ENCODE results near the gene FBXL14.

FBXL14 gene

DNA sequence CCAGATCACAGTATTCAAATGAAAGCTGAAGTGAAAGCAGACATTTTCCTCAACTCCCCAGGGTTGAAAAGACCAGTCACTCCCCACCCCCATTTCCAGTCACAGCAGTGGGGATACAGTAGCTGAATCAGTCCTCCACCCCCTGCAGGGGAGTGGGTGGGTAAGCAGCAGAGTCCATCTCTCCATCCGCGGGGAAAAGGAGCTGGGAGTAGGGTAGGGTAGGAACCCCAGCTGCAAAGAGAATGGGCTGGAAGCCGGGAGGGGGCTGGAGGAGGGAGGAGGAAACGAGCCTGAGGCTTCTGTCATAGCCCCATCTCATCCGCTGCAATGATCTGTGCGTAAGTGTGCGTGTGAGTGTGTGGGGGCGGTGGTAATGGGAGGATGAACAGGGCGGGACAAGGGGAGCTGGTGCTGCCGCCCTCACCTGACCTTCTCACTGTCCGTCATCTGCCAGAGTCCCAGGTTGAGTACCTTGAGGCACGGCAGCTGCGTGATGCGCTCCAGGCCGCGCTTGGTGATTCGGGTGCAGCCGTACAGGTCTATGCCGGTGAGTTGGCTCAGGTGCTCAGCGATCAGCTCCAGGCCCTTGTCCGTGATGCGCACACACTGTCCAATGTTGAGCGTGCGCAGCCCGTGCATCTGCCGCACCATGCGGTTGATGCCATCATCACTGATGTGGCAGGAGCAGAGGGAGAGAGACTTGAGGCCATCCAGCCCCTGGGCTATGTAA is 1.8 kb downstream of the FBXL14 start:
- TF ChIP-seq, protein P1, sequence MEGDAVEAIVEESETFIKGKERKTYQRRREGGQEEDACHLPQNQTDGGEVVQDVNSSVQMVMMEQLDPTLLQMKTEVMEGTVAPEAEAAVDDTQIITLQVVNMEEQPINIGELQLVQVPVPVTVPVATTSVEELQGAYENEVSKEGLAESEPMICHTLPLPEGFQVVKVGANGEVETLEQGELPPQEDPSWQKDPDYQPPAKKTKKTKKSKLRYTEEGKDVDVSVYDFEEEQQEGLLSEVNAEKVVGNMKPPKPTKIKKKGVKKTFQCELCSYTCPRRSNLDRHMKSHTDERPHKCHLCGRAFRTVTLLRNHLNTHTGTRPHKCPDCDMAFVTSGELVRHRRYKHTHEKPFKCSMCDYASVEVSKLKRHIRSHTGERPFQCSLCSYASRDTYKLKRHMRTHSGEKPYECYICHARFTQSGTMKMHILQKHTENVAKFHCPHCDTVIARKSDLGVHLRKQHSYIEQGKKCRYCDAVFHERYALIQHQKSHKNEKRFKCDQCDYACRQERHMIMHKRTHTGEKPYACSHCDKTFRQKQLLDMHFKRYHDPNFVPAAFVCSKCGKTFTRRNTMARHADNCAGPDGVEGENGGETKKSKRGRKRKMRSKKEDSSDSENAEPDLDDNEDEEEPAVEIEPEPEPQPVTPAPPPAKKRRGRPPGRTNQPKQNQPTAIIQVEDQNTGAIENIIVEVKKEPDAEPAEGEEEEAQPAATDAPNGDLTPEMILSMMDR (IDR thresholded peaks at IDR 0.05; ENCODE audit: low read depth, low read length), result no peak; the same call in none of the 2 replicates
- DNase-seq (ENCODE audit: extremely low read depth, low read depth), result no peak

DNA sequence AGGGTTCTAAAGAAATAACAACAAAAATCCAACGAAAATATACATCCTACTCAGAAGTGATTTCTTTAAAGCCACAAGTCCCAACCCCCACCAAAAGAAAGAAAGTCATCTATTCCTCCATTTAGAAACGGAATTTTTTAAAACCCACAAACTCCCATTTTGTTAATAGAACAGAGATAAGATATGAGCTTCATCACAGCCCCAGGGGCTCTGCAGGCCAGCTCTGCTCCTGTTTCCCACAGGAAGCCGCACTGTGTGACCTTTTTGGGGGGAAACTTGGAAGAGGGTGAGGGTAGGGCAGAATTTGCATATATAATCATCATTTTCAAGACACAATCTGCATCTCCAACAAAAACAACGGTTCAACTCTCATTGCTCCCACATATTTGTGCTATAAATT is 2.8 kb downstream of the FBXL14 start:
- TF ChIP-seq, protein P1 (IDR thresholded peaks at IDR 0.05; ENCODE audit: low read depth, low read length), result no peak
- DNase-seq (ENCODE audit: extremely low read depth, low read depth), result no peak

DNA sequence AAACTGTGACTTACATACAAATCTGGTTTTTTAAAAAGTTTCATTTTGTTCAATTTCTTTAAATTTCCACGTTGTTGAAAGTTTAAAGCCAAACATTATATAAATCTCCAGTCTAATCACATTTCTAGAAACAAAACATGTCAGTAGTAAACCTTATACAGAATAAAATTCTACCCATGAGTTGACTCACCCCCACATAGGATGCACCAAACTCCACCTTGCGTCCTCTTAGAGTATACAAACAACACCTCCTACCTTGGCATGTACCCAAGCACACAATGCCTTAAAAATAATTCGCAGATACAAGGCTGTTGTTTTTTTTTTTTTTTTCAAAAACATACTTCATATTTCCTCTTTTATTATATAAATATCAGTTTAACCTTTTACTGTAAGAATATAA is 3.3 kb downstream of the FBXL14 start:
- TF ChIP-seq, protein P1 (IDR thresholded peaks at IDR 0.05; ENCODE audit: low read depth, low read length), result no peak; the same call in 1 of the 2 replicates
- DNase-seq (ENCODE audit: extremely low read depth, low read depth), result no peak

DNA sequence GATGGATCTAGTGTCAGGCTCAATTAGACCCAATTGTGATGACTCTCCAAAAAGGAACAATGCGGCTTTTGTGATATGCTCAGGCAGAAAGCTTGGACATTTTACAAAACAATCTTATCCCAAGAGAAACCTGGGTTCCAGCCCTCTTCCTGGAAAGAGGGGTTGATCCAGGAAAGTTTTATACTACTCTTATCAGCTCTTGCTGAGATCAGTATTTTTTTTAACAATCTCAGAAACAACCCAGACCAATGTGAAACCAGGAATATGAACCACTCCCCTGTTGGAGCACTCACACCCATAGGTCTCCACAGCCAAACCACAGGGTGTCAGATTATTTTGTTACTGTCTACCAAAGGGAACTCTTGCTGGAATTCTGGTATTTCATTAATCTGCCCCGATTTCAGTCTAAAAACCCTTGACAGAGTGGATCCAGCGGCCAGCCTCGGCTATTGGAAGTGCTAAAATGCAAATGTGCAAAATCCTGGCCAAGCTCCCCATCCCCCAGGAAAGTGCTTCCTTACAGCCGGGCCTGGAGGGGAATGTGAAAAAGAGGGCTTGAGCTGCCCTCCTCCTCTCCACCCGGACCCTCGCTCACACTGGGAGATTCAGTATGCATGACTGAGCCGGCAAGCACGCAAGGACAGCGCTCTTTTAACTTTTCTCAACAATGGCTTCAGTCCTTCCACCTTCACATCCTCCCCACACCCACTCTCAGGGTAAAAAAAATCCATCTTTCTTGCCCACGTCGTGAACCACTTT is 4.0 kb downstream of the FBXL14 start:
- no peak for DNase-seq (ENCODE audit: extremely low read depth, low read depth)
- TF ChIP-seq, protein P1 (IDR thresholded peaks at IDR 0.05; ENCODE audit: low read depth, low read length), result no peak

DNA sequence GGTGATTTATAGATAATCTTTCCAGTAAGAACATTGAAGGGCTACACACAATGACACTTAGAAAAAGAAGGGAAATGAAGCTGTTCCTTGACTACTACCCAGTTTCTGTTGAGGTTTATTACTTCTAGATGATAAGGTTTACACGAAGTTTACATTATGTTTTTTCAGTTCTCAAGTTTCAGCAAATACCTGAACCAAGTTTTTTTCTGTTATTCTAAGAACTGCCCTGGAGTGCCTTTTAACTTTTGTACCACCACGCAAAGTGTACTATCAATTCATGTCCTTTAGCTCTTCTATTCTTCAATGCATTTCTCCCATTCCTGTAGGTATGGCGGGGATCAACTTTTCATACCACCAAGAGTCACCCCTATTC is 5.8 kb downstream of the FBXL14 start:
- DNase-seq (ENCODE audit: extremely low read depth, low read depth), result no peak
- TF ChIP-seq, protein P1 (IDR thresholded peaks at IDR 0.05; ENCODE audit: low read depth, low read length), result no peak

DNA sequence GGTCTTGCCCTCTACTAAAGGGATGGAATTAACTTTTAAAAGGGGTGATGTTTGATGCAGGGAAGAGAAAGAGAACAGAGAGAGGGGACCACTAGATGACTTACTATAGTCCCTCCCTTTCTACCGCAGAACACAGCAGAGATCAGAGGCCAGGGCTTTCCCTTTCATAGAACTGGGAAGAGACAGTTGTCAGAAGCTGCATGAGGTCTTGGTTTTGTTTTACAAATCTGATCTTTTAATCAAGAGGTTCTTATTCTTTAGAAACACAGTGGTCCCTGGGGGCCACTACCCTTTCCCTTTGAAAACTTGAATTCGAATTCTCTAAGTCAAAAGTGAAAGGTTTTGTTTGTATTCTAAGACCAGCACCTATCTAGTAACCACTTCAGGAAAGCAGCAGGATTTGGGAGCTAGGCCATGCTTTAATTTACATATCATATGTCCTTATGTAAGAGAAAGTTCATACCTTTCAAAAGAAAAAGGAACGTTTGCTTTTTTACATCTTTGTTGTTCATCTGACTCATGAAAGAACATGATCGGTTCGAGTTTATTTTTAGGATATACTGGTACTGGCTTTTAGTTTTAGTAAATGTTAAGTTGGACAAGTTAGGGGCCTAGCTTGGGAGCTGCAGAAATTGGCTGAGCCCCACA is 6.3 kb downstream of the FBXL14 start:
- DNase-seq (ENCODE audit: extremely low read depth, low read depth), result no peak

More for the DNA sequence above, 6.3 kb downstream of the FBXL14 start:
- TF ChIP-seq, protein P1 (IDR thresholded peaks at IDR 0.05; ENCODE audit: low read depth, low read length), result no peak

Data from AG09319 (cell line).